H9 (cell line): ENCODE data around the gene BBS2. TPM values are rescaled to one million over a fixed set of nuclear protein-coding genes. Genes with fewer than 3 reads are reported as not detected.
A peak's percentile ranks its signal among the peaks of the same experiment; 100 is the strongest.

Source experiments
- DNase-seq: peaks from one replicate; pipeline ENCODE4 v3.0.0-alpha.2; 2017
- H2AFZ ChIP-seq: one replicate; pipeline ENCODE4 v1.6.1; 2013; ENCODE audit warnings: mild to moderate bottlenecking, low read length, control low read depth, moderate library complexity
- H2AK5ac ChIP-seq: 2 replicates; pipeline ENCODE4 v1.6.1; 2013; ENCODE audit warnings: low read length, control low read depth, mixed read lengths; ENCODE audit not compliant: insufficient read length
- H2BK120ac ChIP-seq: one replicate; pipeline ENCODE4 v1.6.1; 2013; ENCODE audit warnings: low read depth, mild to moderate bottlenecking, low read length, control low read depth, inconsistent platforms; ENCODE audit not compliant: poor library complexity, severe bottlenecking
- H2BK12ac ChIP-seq: 2 replicates; pipeline ENCODE4 v1.6.1; 2013; ENCODE audit warnings: low read length, control low read depth, mixed read lengths, low read depth; ENCODE audit not compliant: insufficient read length
- H2BK15ac ChIP-seq: 2 replicates; pipeline ENCODE4 v1.6.1; 2013; ENCODE audit warnings: low read depth, low read length, control low read depth
- H2BK20ac ChIP-seq: one replicate; pipeline ENCODE4 v1.6.1; 2013; ENCODE audit warnings: low read depth, mild to moderate bottlenecking, low read length, control low read depth, inconsistent platforms; ENCODE audit not compliant: poor library complexity, severe bottlenecking
- H2BK5ac ChIP-seq: 2 replicates; pipeline ENCODE4 v1.6.1; 2013; ENCODE audit warnings: low read length, control low read depth, mixed read lengths; ENCODE audit not compliant: insufficient read length
- H3K14ac ChIP-seq: 2 replicates; pipeline ENCODE4 v1.6.1; 2013; ENCODE audit warnings: low read length, control low read depth; ENCODE audit not compliant: insufficient read depth
- H3K18ac ChIP-seq: 2 replicates; pipeline ENCODE4 v1.6.1; 2013; ENCODE audit warnings: low read depth, mild to moderate bottlenecking, mixed read lengths, low read length, control low read depth; ENCODE audit not compliant: insufficient read length
- H3K23ac ChIP-seq: 2 replicates; pipeline ENCODE4 v1.6.1; 2013; ENCODE audit warnings: low read length, control low read depth, mixed read lengths, low read depth; ENCODE audit not compliant: insufficient read length
- H3K23me2 ChIP-seq: 2 replicates; pipeline ENCODE4 v1.6.1; 2013; ENCODE audit warnings: low read depth, mild to moderate bottlenecking, mixed read lengths, low read length, control low read depth; ENCODE audit not compliant: insufficient read length, poor library complexity, severe bottlenecking
- H3K27ac ChIP-seq: 2 replicates; pipeline ENCODE4 v1.5.1; 2013; ENCODE audit warnings: low read length, control low read depth, mixed read lengths, low read depth; ENCODE audit not compliant: insufficient read length
- H3K27me3 ChIP-seq: 2 replicates; pipeline ENCODE4 v1.6.1; 2013; ENCODE audit warnings: low read length, control low read depth, inconsistent platforms; ENCODE audit not compliant: insufficient read depth
- H3K4ac ChIP-seq: 2 replicates; pipeline ENCODE4 v1.6.1; 2013; ENCODE audit warnings: low read depth, mild to moderate bottlenecking, control low read depth, inconsistent platforms, low read length, moderate library complexity
- H3K4me1 ChIP-seq: 2 replicates; pipeline ENCODE4 v1.6.1; 2013; ENCODE audit warnings: low read length, control low read depth, inconsistent platforms; ENCODE audit not compliant: insufficient read depth
- H3K4me2 ChIP-seq: 2 replicates; pipeline ENCODE4 v1.6.1; 2013; ENCODE audit warnings: low read length, control low read depth, mixed read lengths; ENCODE audit not compliant: insufficient read length, insufficient read depth
- H3K56ac ChIP-seq: 2 replicates; pipeline ENCODE4 v1.6.1; 2013; ENCODE audit warnings: low read depth, mild to moderate bottlenecking, mixed read lengths, low read length, control low read depth; ENCODE audit not compliant: insufficient read length
- H3K79me1 ChIP-seq: 2 replicates; pipeline ENCODE4 v1.6.1; 2013; ENCODE audit warnings: low read depth, mild to moderate bottlenecking, moderate library complexity, low read length, control low read depth, inconsistent platforms; ENCODE audit not compliant: insufficient read depth, poor library complexity, severe bottlenecking
- H3K79me2 ChIP-seq: 2 replicates; pipeline ENCODE4 v1.6.1; 2013; ENCODE audit warnings: low read length, control low read depth, inconsistent platforms; ENCODE audit not compliant: insufficient read depth
- H3K9ac ChIP-seq: 2 replicates; pipeline ENCODE4 v1.6.1; 2013; ENCODE audit warnings: low read length, control low read depth, mixed read lengths; ENCODE audit not compliant: insufficient read length; ENCODE audit errors: extremely low read depth
- H3K9me3 ChIP-seq: one replicate; pipeline ENCODE4 v1.6.1; 2013; ENCODE audit warnings: low read depth, low read length, inconsistent platforms; ENCODE audit not compliant: control insufficient read depth
- H3T11ph ChIP-seq: one replicate; pipeline ENCODE4 v1.6.1; 2013; ENCODE audit warnings: mild to moderate bottlenecking, low read length, control low read depth, inconsistent platforms
- H4K20me1 ChIP-seq: one replicate; pipeline ENCODE4 v1.6.1; 2013; ENCODE audit not compliant: control insufficient read depth, insufficient read length, insufficient read depth
- H4K5ac ChIP-seq: 2 replicates; pipeline ENCODE4 v1.6.1; 2013; ENCODE audit warnings: low read depth, mild to moderate bottlenecking, mixed read lengths, low read length, control low read depth; ENCODE audit not compliant: insufficient read length
- H4K8ac ChIP-seq: replicated peaks from 2 replicates; pipeline ENCODE4 v1.6.1; 2013; ENCODE audit warnings: low read length, control low read depth, mixed read lengths, low read depth; ENCODE audit not compliant: insufficient read length
- H4K91ac ChIP-seq: 2 replicates; pipeline ENCODE4 v1.6.1; 2013; ENCODE audit warnings: low read depth, mild to moderate bottlenecking, moderate library complexity, mixed read lengths, low read length, control low read depth; ENCODE audit not compliant: insufficient read length
- H3K27ac Mint-ChIP-seq, 3 experiments: 2 replicates in 2 of 3; 3 replicates in 1 of 3; pipeline ENCODE4 v1.8.0; 2020 to 2021; ENCODE audit warnings: mixed read lengths in 3 of 3, mild to moderate bottlenecking in 1 of 3, moderate library complexity in 1 of 3
- H3K27me3 Mint-ChIP-seq: 2 replicates; pipeline ENCODE4 v1.8.0; 2021; ENCODE audit warnings: low read depth, mild to moderate bottlenecking, moderate library complexity, mixed read lengths
- H3K36me3 Mint-ChIP-seq, 3 experiments: 2 replicates in 2 of 3; 3 replicates in 1 of 3; pipeline ENCODE4 v1.8.0; 2020 to 2021; ENCODE audit warnings: low read depth in 3 of 3, mixed read lengths in 3 of 3; ENCODE audit not compliant: insufficient read depth in 1 of 3
- H3K4me1 Mint-ChIP-seq, 2 experiments: 2 replicates each; pipeline ENCODE4 v1.8.0; 2020; ENCODE audit warnings: mixed read lengths in 2 of 2
- H3K4me3 Mint-ChIP-seq, 2 experiments: 2 replicates in 1 of 2; 3 replicates in 1 of 2; pipeline ENCODE4 v1.8.0; 2020 to 2021; ENCODE audit warnings: mild to moderate bottlenecking in 2 of 2, mixed read lengths in 2 of 2, moderate library complexity in 1 of 2
- H3K9me3 Mint-ChIP-seq, 2 experiments: 2 replicates in 1 of 2; 3 replicates in 1 of 2; pipeline ENCODE4 v1.8.0; 2020; ENCODE audit warnings: mild to moderate bottlenecking in 2 of 2, mixed read lengths in 2 of 2, moderate library complexity in 1 of 2
- WGBS: extraction: QIAGEN DNeasy Blood & Tissue Kit; methylation state at CpG from one replicate; pipeline ENCODE4 v1.1.7; 2013; ENCODE audit warnings: missing lambda C conversion rate, low lambda C conversion rate, mixed read lengths; ENCODE audit not compliant: insufficient read length; ENCODE audit errors: extremely low coverage; 5-methylcytosine and 5-hydroxymethylcytosine counted together
- total RNA-seq: library from RNA; stranded (reverse); gene quantifications from 2 replicates; pipeline ENCODE4 v1.2.1, GENCODE V29; 2021
- TF ChIP-seq, protein P1 (sequence below): fragments of 200-600 bp; sonication (generic); conservative IDR thresholded peaks from 3 replicates; pipeline ENCODE4 v1.8.0; 2021; ENCODE audit warnings: antibody characterized with exemption, mild to moderate bottlenecking

The BBS2 gene
- total RNA-seq, 1 experiment from 2014 or later, result 13.1 TPM

DNA sequence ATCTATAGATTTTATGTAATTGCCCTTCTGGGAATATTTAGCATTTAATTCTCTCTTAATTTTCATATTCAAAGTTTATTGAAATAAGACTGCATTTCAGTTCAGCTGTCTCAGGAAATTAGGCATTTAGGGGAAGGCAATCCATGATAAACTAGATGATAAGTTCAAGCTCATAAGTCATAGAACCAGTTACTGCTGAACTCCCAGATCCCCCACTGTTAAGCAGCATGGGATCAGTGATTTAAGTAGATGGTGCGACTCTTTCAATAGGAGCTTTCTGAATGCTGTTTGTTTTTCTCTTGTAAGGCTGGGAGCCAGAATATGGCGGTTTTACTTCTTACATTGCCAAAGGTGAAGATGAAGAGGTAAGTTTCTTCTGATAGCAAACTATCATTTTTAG is 44.6 kb downstream of the BBS2 start:
- WGBS, result no CpG with 5 or more reads among the region's 2 CpGs
- Histone ChIP-seq H4K8ac (no peak overlapping the region), H3K79me1 (no peaks in the 10 kb centered on the region), H4K91ac (no peak overlapping the region), H3K18ac (no peak overlapping the region), H3K27me3 (no peaks in the 10 kb centered on the region), H2BK20ac (no peak overlapping the region), H3K4me2 (no peak overlapping the region), H2BK12ac (no peak overlapping the region), H2AFZ (no peak overlapping the region), H2AK5ac (no peak overlapping the region), H2BK120ac (no peak overlapping the region), H4K5ac (no peak overlapping the region), H3K79me2 (no peaks in the 10 kb centered on the region), H2BK15ac (no peak overlapping the region), H3K23ac (no peak overlapping the region), H3K23me2 (no peaks in the 10 kb centered on the region), H2BK5ac (no peak overlapping the region), H3K9ac (no peak overlapping the region), H3K9me3 (no peaks in the 10 kb centered on the region), H3K14ac (no peak overlapping the region), H3K56ac (no peak overlapping the region), H3T11ph (no peak overlapping the region), H4K20me1 (peaks cover 2% of the 10 kb centered on the region), H3K4ac (no peak overlapping the region), H3K4me1 (no peaks in the 10 kb centered on the region), H3K27ac (no peak overlapping the region)
- TF ChIP-seq, protein P1, sequence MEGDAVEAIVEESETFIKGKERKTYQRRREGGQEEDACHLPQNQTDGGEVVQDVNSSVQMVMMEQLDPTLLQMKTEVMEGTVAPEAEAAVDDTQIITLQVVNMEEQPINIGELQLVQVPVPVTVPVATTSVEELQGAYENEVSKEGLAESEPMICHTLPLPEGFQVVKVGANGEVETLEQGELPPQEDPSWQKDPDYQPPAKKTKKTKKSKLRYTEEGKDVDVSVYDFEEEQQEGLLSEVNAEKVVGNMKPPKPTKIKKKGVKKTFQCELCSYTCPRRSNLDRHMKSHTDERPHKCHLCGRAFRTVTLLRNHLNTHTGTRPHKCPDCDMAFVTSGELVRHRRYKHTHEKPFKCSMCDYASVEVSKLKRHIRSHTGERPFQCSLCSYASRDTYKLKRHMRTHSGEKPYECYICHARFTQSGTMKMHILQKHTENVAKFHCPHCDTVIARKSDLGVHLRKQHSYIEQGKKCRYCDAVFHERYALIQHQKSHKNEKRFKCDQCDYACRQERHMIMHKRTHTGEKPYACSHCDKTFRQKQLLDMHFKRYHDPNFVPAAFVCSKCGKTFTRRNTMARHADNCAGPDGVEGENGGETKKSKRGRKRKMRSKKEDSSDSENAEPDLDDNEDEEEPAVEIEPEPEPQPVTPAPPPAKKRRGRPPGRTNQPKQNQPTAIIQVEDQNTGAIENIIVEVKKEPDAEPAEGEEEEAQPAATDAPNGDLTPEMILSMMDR, result no peak
- DNase-seq, result no peak
- H3K4me3 Mint-ChIP-seq, result no peak overlapping the region
- H3K27ac Mint-ChIP-seq, result peak overlapping the region in 1 of 3 experiments; percentile 5; a peak in 1 of 7 replicates
- peaks cover 27 to 84% (median 67%) of the 10 kb centered on the region in 3 experiments; a peak in 6 of 7 replicates for H3K36me3 Mint-ChIP-seq
- H3K4me1 Mint-ChIP-seq, result peaks cover 8 to 10% of the 10 kb centered on the region in 2 experiments
- no peaks in the 10 kb centered on the region for H3K27me3 Mint-ChIP-seq
- no peaks in the 10 kb centered on the region for H3K9me3 Mint-ChIP-seq
